GM12892 (cell line): Measurements from ENCODE around the gene CACNA2D3.
"Not testable (repeated sequence)": the region's sequence is repeated elsewhere in the genome, so short reads cannot be mapped to it uniquely, and the experiment has no call there.

Experiments used
- DNase-seq: peaks from one replicate; pipeline ENCODE4 v3.0.0; 2011; ENCODE audit not compliant: insufficient read length
- FAIRE-seq: peaks from 2 replicates; lab custom pipeline; 2011; peaks lifted over from hg19 to GRCh38; lab: Jason Lieb, UNC
- POLR2A ChIP-seq: IDR thresholded peaks from 2 replicates; pipeline ENCODE4 v1.6.1; 2011; ENCODE audit warnings: low read depth, low read length, control low read depth
- POLR2AphosphoS5 ChIP-seq: IDR thresholded peaks from 2 replicates; pipeline ENCODE4 v1.6.1; 2011; ENCODE audit warnings: low read depth, low read length, control low read depth
- TAF1 ChIP-seq: IDR thresholded peaks from 2 replicates; pipeline ENCODE4 v1.6.1; 2011; ENCODE audit warnings: low read depth, mild to moderate bottlenecking, control low read depth, low read length, borderline replicate concordance

The CACNA2D3 gene

DNA sequence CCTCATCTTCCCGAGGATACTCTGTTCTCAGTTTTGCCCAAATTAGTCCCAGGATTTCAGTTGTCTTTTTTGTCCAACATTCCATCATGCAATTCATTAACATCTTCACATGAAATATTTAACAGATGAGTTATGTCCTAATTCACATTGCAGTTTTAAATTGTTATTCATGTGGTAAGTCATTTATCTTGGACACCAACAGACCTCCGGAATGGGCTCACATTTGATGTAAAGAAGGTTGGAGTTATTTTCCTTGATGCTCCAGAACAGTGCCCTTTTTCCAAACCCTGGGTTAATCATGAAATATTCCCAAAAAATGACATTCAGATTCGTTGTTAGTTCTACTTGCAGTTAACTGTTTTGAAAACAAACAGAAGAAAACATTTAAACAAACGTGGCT, 838.3 kb downstream of the CACNA2D3 start:
- FAIRE-seq = no peak
- no peak for TF ChIP-seq TAF1
- TF ChIP-seq POLR2A = no peak
- TF ChIP-seq POLR2AphosphoS5 = no peak
- DNase-seq = no peak

DNA sequence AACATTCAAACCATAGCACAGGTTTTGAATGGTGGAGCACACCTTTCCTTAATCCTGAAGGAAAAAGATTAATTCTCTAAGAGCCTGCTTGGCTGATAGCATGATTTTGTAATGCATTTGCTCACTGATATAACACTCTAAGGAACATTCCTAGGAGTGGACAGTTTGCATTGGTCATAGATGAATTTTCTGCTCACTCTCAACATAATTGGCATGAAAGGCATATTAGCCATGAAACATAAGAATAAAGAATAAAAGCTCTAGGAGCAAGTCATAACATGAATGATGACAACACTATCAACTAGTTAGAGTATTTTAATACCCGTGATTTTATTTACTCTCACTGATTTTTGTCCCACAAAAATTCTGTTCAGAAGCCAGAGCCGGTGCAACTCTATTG, 839.8 kb downstream of the CACNA2D3 start:
- DNase-seq (no peak), FAIRE-seq (no peak)
- TF ChIP-seq POLR2A (no peak), POLR2AphosphoS5 (no peak), TAF1 (no peak)

DNA sequence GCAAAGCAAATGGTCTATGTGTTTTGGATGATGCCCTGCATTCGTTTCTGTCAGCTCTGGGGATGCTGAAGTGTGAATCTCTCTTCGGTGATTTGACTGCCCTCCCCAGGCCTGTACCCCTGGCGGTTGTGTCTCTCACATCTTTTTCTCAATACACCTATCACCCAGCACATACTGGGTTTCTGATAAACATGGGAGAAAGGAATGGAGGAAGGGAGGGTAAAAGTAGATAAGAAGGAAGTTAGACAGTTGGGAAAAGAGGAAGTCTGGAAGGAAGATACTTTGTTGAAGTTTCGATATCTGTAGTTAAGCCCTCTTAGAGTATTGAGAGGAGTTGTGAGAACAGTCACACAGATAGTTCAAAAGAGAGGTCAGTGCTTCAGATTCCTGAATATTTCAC, 841.3 kb downstream of the CACNA2D3 start:
- TF ChIP-seq POLR2AphosphoS5 (no peak), POLR2A (no peak), TAF1 (no peak)
- no peak for DNase-seq
- FAIRE-seq = no peak

DNA sequence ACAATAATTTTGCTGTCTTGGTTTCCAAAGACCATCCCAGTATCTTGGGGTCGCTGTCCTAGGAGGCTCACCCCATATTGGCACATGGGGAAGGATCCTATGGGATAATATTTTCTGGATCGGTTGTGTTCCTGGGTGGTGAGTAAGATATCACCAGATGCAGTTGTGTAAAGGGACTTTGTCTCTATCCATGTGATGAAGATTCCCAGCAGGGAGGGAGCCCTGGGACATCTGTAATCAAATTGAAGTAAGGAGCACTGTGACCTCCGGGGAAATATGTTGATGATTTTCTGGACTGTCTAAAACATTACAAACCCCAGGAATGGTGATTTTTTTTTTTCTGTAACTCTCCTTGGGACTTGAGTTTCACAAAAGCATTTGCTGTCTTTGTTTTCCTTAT, 841.7 kb downstream of the CACNA2D3 start:
- TF ChIP-seq POLR2A = no peak
- TF ChIP-seq POLR2AphosphoS5 = no peak
- TF ChIP-seq TAF1 = no peak
- DNase-seq (no peak), FAIRE-seq (no peak)

DNA sequence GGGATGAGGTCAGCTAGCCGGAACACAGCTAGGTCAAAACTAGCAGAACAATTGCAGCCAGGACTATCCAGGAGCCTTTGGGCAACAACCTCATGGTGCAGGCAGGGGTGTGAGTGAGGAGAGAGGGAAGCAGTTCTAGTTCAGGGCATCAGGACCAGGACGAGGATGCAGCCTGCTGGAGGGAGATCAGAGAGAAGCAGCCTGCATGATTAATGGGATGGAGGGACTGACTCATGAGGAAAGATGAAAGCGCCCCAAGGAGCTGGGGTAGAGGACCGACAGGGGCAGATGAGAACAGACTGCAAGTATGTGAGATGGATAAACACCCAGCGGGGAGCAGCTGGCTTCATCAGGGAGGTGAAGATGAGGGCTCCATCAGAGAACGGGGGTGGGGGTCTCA, 843.4 kb downstream of the CACNA2D3 start:
- DNase-seq (no peak), FAIRE-seq (no peak)
- TF ChIP-seq POLR2AphosphoS5 (no peak), POLR2A (no peak)

DNA sequence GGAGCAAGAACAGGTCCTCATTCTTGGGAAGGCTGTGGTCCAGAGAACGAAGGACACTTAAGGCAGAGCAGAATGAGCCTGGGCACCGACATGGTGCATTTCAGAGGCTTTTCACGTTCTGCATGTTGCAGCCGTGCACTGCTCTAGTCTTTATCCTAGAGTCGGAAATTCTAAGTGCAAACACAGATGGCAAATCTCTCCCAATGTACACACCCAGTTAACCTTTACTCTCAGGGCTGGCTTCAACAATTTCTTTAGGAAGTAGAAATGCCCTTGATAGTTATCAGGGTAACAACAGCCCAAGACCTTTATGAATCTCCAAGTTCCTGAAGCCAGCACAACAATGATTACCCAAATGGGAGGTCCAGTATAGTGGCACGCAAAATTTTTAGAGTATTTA, 844.6 kb downstream of the CACNA2D3 start:
- FAIRE-seq (no peak), DNase-seq (no peak)
- no peak for TF ChIP-seq POLR2AphosphoS5
- no peak for TF ChIP-seq TAF1
- TF ChIP-seq POLR2A = no peak

DNA sequence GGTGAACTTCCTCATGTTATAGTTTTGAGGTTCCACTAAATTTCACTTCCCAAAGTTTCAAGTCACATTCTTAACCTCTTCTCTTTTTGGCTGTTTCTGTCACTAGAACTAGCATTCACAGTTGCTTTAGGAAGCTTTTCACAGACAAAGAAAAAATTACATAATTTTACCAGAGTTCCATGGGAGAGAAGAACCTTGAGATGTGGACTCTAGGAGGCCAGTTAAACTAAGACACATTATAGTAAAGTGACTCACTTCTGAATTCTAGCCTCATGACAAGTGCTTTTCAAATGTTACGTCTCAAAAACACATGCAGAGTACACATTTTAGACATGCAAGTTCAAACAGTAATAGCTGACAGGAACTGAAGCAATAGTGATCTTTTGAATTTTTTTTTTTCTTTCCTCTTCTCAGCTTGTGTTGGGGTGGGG, 845.4 kb downstream of the CACNA2D3 start:
- DNase-seq (no peak), FAIRE-seq (no peak)
- TF ChIP-seq TAF1 = no peak
- TF ChIP-seq POLR2A = no peak
- no peak for TF ChIP-seq POLR2AphosphoS5

DNA sequence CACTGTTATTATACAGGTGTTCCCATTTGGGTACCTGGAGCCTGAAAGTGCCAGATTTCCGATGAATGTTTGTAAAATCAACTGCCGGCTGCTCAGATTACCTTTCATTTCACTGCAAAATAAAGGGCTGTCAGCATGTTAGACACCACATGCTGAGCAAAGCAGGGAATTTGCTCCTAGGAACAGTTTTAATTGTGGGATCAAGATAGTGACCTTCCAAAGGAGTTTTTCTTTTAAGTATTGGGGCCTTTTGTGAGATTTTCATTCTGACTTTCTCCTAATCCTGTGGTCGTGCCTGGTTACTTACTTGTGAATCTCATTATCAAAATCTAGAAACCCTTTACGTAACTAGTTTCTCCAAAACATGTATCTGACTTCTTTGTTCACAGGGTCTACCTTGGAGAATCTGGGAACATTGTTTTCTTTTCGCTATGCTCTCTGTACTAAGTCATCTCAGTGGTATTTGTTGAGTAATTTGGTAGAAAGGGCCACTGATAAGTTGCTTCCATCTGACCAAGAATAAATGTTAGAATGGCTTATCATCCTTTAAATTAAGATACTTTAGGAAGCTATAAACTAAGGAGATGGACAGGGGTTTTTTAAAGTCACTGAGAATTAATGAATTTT, 846.3 kb downstream of the CACNA2D3 start:
- FAIRE-seq (no peak), DNase-seq (no peak)
- TF ChIP-seq TAF1 (no peak), POLR2AphosphoS5 (no peak), POLR2A (no peak)

DNA sequence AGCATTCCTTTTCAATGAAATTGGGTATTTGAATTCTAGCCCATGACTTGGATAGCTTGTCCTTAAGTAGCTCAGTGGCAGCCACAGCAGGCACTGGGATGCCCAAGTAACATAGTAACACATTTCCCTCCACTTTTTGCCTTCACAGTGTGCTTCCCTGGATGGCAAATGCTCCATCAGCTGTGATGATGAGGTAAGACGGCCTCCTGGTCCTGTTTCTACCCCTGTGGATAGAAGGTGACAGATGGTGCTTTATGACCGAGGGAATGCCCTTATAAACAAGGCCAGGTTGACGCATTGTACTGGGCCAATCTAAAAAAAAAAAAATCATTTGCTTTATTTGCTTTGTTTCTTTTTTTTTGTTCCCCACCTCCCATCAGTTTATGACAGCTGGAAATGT, 847.3 kb downstream of the CACNA2D3 start:
- no peak for FAIRE-seq
- TF ChIP-seq POLR2A (no peak), POLR2AphosphoS5 (no peak), TAF1 (no peak)
- no peak for DNase-seq

DNA sequence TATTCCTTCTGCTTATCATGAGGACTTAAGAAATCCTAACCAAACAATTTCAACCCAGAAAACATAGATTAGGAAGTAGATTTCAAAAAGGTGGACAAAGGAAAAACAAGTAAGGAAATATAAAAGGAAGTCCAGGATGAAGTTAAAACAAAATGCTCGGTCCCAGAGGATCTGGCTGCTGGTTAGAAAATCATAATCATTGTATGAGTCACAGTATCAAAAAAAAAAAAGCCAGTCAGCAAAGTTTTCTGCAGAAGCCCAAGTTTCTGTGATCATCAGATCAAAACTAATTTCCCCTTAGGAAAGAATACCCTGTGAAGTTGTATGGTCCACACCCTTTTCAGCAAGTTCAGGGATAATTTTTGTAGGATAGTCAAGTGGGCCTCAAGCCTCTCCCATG, 848.5 kb downstream of the CACNA2D3 start:
- DNase-seq = no peak
- FAIRE-seq = no peak
- TF ChIP-seq POLR2A = no peak
- no peak for TF ChIP-seq POLR2AphosphoS5
- no peak for TF ChIP-seq TAF1

DNA sequence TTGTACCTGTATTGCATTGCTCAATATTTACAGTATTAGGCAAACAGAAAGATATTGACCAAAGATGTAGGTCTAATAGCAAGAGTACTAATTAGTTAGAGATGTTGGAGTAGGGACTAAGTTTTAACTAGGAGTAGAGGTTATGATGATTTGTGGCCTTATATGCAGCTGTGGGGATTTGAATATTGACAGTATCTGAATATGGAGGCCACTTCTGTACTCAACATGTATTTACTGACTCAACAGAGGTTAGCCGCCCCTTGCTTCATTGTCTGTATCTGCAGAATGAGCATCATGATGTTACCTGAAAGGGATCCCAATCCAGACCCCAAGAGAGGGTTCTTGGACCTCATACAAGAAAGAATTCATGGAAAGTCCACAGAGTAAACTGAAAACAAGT, 855.1 kb downstream of the CACNA2D3 start:
- DNase-seq (no peak), FAIRE-seq (no peak)
- TF ChIP-seq POLR2AphosphoS5 = no peak
- TF ChIP-seq TAF1 = no peak
- TF ChIP-seq POLR2A = no peak

DNA sequence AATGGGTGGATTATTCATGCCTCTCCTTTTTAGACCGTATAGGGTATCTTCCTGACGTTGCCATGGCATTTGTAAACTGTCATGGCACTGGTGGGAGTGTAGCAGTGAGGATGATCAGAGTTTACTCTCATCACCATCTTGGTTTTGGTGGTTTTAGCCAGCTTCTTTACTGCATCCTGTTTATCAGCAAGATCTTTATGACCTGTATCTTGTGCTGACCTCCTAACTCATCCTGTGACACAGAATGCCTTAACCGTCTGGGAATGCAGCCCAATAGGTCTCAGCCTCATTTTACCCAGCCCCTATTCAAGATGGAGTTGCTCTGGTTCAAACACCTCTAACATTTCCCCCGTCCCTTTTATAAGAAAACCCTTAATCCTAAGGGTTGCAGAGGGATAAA, 855.6 kb downstream of the CACNA2D3 start:
- not testable (repeated sequence) for FAIRE-seq, DNase-seq

DNA sequence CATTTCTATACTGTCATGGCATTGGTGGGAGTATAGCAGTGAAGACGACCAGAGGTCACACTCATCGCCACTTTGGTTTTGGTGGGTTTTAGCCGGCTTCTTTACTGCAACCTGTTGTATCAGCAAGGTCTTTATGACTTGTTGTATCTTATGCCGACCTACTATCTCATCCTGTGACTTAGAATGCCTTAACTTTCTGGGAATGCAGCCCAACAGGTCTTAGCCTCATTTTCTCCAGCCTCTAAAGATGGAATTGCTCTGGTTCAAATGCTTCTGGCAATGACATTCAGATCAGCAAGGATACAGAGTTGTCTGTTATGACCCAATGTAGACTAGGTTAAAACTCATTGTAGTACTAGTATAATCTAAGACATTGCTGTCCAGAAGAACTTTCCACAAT, 860.5 kb downstream of the CACNA2D3 start:
- no peak for FAIRE-seq
- TF ChIP-seq TAF1 (no peak), POLR2AphosphoS5 (no peak), POLR2A (no peak)

More for the DNA sequence above, 860.5 kb downstream of the CACNA2D3 start:
- no peak for DNase-seq
